ENCODE results near the gene SUFU.

GRCh38 chr10:102492344-102492939 lies 11.3 kb upstream of the SUFU start:
- no peak for TF ChIP-seq POLR2A (IDR thresholded peaks at IDR 0.05; ENCODE audit: low read depth, low read length)
- no peak for TF ChIP-seq TAF1 (IDR thresholded peaks at IDR 0.05; ENCODE audit: borderline replicate concordance, low read depth, low read length)
- no peak for TF ChIP-seq POLR2AphosphoS5 (IDR thresholded peaks at IDR 0.05; ENCODE audit: low read depth, low read length)
